ENCODE results near the gene MCC. TPM values are rescaled to one million over a fixed set of nuclear protein-coding genes. Genes with fewer than 3 reads are reported as not detected.

MCC gene
- total RNA-seq, 4 donors from 2014 or later: 17.0 to 24.8 (median 21.0) TPM

DNA sequence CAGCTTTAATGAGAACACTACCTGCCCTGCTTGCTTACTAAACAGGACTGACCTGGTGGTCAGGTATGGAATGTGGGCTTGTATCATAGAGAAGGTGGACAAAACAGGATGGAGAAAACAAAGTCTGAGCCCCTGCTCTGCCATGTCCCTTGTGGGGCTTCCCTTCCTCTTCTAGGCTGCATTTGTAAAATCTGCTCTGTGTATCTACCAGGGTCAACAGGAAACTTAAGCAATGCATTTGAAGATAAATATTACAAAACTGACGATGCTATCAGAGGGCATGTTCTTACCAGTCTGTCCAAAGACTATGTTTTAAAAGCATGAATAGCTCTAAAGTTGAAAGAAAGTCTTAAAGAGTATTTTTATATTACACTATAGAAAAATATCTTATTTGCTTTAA, 282.9 kb downstream of the MCC start:
- Histone ChIP-seq H3K27ac (replicated peaks in 1 of 4) (no peak overlapping the region), H3K27me3 (no peaks in the 10 kb centered on the region), H3K36me3 (no peaks in the 10 kb centered on the region), H3K4me3 (no peak overlapping the region), H3K4me1 (peaks cover 4 to 28% (median 15%) of the 10 kb centered on the region in 4 donors), H3K9me3 (no peaks in the 10 kb centered on the region)
- intact Hi-C loops (cut with DNase I): no loop called here
- TF ChIP-seq POLR2A (IDR thresholded peaks at IDR 0.05; ENCODE audit: low read depth): no peak
- TF ChIP-seq, protein P1, sequence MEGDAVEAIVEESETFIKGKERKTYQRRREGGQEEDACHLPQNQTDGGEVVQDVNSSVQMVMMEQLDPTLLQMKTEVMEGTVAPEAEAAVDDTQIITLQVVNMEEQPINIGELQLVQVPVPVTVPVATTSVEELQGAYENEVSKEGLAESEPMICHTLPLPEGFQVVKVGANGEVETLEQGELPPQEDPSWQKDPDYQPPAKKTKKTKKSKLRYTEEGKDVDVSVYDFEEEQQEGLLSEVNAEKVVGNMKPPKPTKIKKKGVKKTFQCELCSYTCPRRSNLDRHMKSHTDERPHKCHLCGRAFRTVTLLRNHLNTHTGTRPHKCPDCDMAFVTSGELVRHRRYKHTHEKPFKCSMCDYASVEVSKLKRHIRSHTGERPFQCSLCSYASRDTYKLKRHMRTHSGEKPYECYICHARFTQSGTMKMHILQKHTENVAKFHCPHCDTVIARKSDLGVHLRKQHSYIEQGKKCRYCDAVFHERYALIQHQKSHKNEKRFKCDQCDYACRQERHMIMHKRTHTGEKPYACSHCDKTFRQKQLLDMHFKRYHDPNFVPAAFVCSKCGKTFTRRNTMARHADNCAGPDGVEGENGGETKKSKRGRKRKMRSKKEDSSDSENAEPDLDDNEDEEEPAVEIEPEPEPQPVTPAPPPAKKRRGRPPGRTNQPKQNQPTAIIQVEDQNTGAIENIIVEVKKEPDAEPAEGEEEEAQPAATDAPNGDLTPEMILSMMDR (IDR thresholded peaks at IDR 0.05): no peak
- TF ChIP-seq POLR2AphosphoS5 (IDR thresholded peaks at IDR 0.05): no peak
- TF ChIP-seq EP300 (IDR thresholded peaks at IDR 0.05): no peak
- no peak for DNase-seq (ENCODE audit: extremely low spot score)
- WGBS: 73% methylated on average over 1 of the region's 1 CpG

- H3K27me3 ChIP-seq: no peaks in the 10 kb centered on the region
- intact Hi-C loops (cut with DNase I): no loop called here
- H3K4me3 ChIP-seq: no peak overlapping the region
- no peaks in the 10 kb centered on the region for H3K36me3 ChIP-seq
- TF ChIP-seq, protein P1 (IDR thresholded peaks at IDR 0.05): no peak
- TF ChIP-seq POLR2AphosphoS5 (IDR thresholded peaks at IDR 0.05): no peak
- no peak for TF ChIP-seq EP300 (IDR thresholded peaks at IDR 0.05)
- no peak for TF ChIP-seq POLR2A (IDR thresholded peaks at IDR 0.05; ENCODE audit: low read depth)
- H3K4me1 ChIP-seq: peaks cover 9 to 35% (median 15%) of the 10 kb centered on the region in 4 donors
- no peak overlapping the region for H3K27ac ChIP-seq (replicated peaks in 1 of 4)
- H3K9me3 ChIP-seq: no peaks in the 10 kb centered on the region
- 74% methylated on average over 7 of the region's 7 CpGs for WGBS
- DNase-seq (ENCODE audit: extremely low spot score): no peak
Measured at GRCh38 chr5:113204525-113205161, 283.6 kb downstream of the MCC start.

GRCh38 chr5:113203916-113204315, 284.3 kb downstream of the MCC start:
- 90% methylated on average over 7 of the region's 7 CpGs for WGBS
- DNase-seq (ENCODE audit: extremely low spot score): no peak
- Histone ChIP-seq H3K4me1 (peaks cover 13 to 42% (median 15%) of the 10 kb centered on the region in 4 donors), H3K27me3 (no peaks in the 10 kb centered on the region), H3K4me3 (no peak overlapping the region), H3K9me3 (no peaks in the 10 kb centered on the region), H3K27ac (replicated peaks in 1 of 4) (no peak overlapping the region), H3K36me3 (no peaks in the 10 kb centered on the region)
- intact Hi-C loops (cut with DNase I): no loop called here
- no peak for TF ChIP-seq EP300 (IDR thresholded peaks at IDR 0.05)
- no peak for TF ChIP-seq POLR2A (IDR thresholded peaks at IDR 0.05; ENCODE audit: low read depth)
- TF ChIP-seq, protein P1 (IDR thresholded peaks at IDR 0.05): no peak
- no peak for TF ChIP-seq POLR2AphosphoS5 (IDR thresholded peaks at IDR 0.05)

DNA sequence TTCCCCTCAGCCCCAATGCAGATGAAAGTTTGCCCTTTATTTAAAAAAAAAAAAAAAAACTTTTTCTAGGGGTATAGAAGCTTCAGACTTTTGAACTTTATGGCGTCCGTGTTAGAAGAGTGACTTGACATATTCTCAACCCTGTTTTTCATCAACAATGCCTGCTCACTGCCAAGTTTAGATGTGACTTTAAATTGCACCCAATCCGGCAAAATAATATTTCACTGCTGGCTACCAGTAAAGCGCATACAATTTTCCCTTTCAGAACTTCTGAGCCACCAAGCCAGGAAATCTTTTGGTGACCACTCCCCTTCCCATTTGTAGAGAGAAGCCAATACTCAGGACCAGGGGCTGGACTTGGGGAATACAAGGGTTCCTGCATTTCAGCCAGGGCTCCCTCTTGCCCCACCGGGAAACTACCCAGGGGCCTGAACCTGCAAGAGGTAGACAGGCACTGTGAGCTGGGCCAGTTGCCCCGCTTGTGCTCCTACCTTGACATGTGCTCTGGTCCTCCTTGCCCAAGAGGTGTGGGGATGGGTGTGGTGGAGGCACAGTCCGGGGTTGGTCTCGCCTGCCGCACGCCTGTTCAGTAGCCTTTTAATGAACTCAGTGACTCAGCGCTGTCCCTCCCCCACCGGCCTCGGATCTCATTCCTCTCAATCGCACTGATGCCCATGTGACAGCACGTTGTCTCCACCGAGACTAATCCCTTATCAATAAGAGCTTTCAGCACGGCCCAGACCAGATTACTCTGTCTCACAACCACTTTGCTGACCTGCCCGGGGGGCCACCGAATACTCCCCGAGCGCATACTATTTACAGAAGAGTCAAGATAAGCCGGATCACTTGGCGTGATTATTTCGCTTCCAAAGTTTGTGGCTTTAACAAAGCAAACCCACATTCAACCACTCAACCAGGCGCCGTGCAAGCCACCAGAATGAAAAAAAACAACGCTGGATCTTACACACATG, 285.2 kb downstream of the MCC start:
- DNase-seq (ENCODE audit: extremely low spot score): no peak
- WGBS: 80% methylated on average over 24 of the region's 27 CpGs
- TF ChIP-seq, protein P1 (IDR thresholded peaks at IDR 0.05): no peak
- no peak for TF ChIP-seq POLR2AphosphoS5 (IDR thresholded peaks at IDR 0.05)
- TF ChIP-seq EP300 (IDR thresholded peaks at IDR 0.05): no peak
- no peak for TF ChIP-seq POLR2A (IDR thresholded peaks at IDR 0.05; ENCODE audit: low read depth)
- intact Hi-C loops (cut with DNase I): no loop called here
- no peaks in the 10 kb centered on the region for H3K36me3 ChIP-seq
- no peaks in the 10 kb centered on the region for H3K9me3 ChIP-seq
- H3K27ac ChIP-seq (replicated peaks in 1 of 4): peak overlapping the region in 1 of 4 donors; percentile 24
- H3K4me1 ChIP-seq: peaks cover 13 to 43% (median 15%) of the 10 kb centered on the region in 4 donors
- H3K4me3 ChIP-seq: peak overlapping the region in 2 of 4 donors; percentile 9 to 12
- no peaks in the 10 kb centered on the region for H3K27me3 ChIP-seq
